Mesothelial cell of epicardium (in vitro differentiated cells): ENCODE results near the gene ALPL. TPM values are rescaled to one million over a fixed set of nuclear protein-coding genes. Genes with fewer than 3 reads are reported as not detected.

Experiments
- DNase-seq, 2 experiments: peaks; one replicate each; pipeline ENCODE4 v3.0.0; 2021; ENCODE audit warnings: low spot score in 2 of 2; ENCODE audit not compliant: unreplicated experiment in 2 of 2
- H3K27ac Mint-ChIP-seq: 2 replicates; pipeline ENCODE4 v1.8.0; 2021; ENCODE audit warnings: mixed read lengths
- H3K27me3 Mint-ChIP-seq: 2 replicates; pipeline ENCODE4 v1.8.0; 2021; ENCODE audit warnings: low read depth, mixed read lengths
- H3K36me3 Mint-ChIP-seq: 2 replicates; pipeline ENCODE4 v1.8.0; 2021; ENCODE audit warnings: mixed read lengths
- H3K4me1 Mint-ChIP-seq: 2 replicates; pipeline ENCODE4 v1.8.0; 2021; ENCODE audit warnings: mixed read lengths
- H3K4me3 Mint-ChIP-seq: 2 replicates; pipeline ENCODE4 v1.8.0; 2021; ENCODE audit warnings: mild to moderate bottlenecking, moderate library complexity, mixed read lengths
- H3K9me3 Mint-ChIP-seq: 2 replicates; pipeline ENCODE4 v1.8.0; 2021; ENCODE audit warnings: mixed read lengths
- total RNA-seq: library from RNA; stranded (reverse); gene quantifications from 3 replicates; pipeline ENCODE4 v1.2.1, GENCODE V29; 2021
- TF ChIP-seq, protein P1 (sequence below): fragments of 200-600 bp; sonication (generic); IDR thresholded peaks from one replicate; pipeline ENCODE4 v1.5.0; 2021; ENCODE audit warnings: antibody characterized with exemption; ENCODE audit not compliant: unreplicated experiment

ALPL gene
- total RNA-seq, 1 donor from 2014 or later: 0.89 TPM

DNA sequence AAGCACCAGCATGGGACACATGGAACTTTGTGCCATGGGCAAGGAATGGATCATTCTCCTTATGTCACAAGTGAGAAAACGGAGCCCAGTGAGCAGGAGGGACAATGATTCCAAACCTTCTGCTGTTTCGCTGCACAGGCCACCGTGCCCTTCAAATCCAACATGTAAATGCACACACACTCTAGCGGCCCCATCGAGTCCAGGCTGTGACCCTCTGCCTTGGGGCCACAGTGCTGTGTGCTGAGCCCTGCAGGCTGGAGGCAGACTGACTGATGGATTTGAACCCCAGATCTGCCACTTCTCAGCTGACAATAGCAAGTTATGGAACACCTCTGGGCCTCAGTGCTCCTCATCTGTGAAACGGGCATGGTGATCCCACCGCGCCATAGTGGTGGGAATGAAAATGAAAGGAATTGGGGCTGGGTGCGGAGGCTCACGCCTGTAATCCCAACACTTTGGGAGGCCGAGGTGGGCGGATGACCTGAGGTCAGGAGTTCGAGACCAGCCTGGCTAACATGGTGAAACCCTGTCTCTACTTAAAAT is 63.6 kb downstream of the ALPL start:
- no peaks in the 10 kb centered on the region for H3K36me3 Mint-ChIP-seq
- H3K4me1 Mint-ChIP-seq: peaks cover 7% of the 10 kb centered on the region
- H3K27me3 Mint-ChIP-seq: no peaks in the 10 kb centered on the region
- no peak for DNase-seq
- H3K4me3 Mint-ChIP-seq: no peak overlapping the region
- TF ChIP-seq, protein P1, sequence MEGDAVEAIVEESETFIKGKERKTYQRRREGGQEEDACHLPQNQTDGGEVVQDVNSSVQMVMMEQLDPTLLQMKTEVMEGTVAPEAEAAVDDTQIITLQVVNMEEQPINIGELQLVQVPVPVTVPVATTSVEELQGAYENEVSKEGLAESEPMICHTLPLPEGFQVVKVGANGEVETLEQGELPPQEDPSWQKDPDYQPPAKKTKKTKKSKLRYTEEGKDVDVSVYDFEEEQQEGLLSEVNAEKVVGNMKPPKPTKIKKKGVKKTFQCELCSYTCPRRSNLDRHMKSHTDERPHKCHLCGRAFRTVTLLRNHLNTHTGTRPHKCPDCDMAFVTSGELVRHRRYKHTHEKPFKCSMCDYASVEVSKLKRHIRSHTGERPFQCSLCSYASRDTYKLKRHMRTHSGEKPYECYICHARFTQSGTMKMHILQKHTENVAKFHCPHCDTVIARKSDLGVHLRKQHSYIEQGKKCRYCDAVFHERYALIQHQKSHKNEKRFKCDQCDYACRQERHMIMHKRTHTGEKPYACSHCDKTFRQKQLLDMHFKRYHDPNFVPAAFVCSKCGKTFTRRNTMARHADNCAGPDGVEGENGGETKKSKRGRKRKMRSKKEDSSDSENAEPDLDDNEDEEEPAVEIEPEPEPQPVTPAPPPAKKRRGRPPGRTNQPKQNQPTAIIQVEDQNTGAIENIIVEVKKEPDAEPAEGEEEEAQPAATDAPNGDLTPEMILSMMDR: no peak
- no peaks in the 10 kb centered on the region for H3K9me3 Mint-ChIP-seq
- no peak overlapping the region for H3K27ac Mint-ChIP-seq

DNA sequence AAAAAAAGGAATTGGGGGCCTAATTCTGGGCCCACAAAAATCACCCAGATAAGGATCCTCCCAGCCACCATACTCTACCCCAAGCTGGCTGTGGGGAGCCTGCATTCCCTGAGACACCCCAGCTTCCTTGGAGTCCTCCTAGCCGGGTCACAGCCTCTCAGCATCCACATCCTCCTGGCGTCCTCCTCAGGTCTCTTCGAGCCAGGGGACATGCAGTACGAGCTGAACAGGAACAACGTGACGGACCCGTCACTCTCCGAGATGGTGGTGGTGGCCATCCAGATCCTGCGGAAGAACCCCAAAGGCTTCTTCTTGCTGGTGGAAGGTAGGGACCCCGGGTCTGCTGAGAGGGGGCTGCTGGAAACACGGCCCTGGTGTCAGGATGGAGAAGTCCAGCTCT is 64.3 kb downstream of the ALPL start:
- TF ChIP-seq, protein P1: no peak
- Mint-ChIP-seq H3K4me1 (peaks cover 3% of the 10 kb centered on the region), H3K36me3 (no peaks in the 10 kb centered on the region), H3K4me3 (no peak overlapping the region), H3K9me3 (no peaks in the 10 kb centered on the region), H3K27ac (no peak overlapping the region), H3K27me3 (no peaks in the 10 kb centered on the region)
- DNase-seq: no peak

DNA sequence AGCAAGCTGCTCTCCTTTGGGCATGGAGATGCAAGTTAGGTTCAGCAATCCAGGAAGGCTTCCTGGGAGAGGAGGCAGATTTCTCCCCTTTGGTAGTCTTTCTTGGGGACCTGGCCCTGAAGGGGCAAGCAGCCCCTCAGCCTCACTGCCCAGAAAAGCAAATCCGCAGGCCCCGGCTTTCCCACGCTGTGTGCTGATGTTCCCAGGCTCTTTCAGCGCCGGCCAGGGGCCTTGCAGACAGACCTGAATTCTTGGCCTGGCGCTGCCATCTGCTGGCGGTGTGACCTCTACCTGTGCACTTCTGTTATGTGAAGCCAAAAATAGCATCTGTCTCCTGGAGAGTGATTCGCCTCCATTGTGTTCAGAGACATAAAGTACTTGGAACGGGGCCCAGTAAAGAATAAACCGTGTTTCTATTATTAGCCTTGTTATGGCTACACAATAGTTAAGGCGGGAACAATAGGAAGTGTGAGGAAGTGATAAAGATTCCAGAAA is 64.8 kb downstream of the ALPL start:
- H3K27ac Mint-ChIP-seq: no peak overlapping the region
- no peaks in the 10 kb centered on the region for H3K4me1 Mint-ChIP-seq
- H3K4me3 Mint-ChIP-seq: no peak overlapping the region
- DNase-seq: peak in 1 of 2 experiments; percentile 60
- no peaks in the 10 kb centered on the region for H3K36me3 Mint-ChIP-seq
- no peaks in the 10 kb centered on the region for H3K27me3 Mint-ChIP-seq
- H3K9me3 Mint-ChIP-seq: no peaks in the 10 kb centered on the region
- TF ChIP-seq, protein P1: no peak

DNA sequence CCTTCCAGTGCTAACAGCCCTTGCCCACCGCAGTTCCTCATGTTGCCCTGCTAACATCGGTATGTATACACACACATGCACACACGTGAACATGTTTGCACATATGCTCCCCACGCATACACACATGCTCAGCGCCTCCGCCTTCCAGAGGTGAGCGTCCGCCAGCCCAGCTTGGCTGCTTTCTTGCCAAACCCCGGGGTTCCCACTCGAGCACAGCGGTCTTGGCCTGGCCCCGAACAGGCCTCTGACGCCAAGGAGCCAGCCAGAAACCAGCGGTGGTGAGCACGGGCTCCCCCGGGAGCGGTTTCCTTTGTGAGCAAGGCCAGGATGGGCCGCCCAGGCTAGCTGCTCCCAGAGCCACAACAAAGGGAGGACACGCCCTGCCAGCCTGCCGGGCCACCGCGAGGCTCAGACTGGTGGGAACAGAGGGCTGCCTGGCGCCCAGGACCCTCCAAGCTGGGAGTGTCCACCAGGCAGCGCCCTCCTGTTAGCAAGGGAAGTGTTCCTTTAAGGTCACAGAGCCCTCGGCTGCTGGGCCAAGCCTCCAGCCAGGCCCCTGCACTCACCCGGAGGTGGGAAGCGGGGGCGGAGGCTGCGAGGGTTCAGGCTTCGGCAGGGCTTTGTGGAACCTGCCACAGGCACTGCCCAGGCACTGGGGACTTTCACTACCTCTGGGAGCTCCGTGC is 65.4 kb downstream of the ALPL start:
- H3K4me1 Mint-ChIP-seq: no peaks in the 10 kb centered on the region
- no peak for DNase-seq
- H3K4me3 Mint-ChIP-seq: no peak overlapping the region
- no peak overlapping the region for H3K27ac Mint-ChIP-seq
- no peaks in the 10 kb centered on the region for H3K36me3 Mint-ChIP-seq
- TF ChIP-seq, protein P1: no peak
- peaks cover under 1% of the 10 kb centered on the region for H3K27me3 Mint-ChIP-seq
- no peaks in the 10 kb centered on the region for H3K9me3 Mint-ChIP-seq

DNA sequence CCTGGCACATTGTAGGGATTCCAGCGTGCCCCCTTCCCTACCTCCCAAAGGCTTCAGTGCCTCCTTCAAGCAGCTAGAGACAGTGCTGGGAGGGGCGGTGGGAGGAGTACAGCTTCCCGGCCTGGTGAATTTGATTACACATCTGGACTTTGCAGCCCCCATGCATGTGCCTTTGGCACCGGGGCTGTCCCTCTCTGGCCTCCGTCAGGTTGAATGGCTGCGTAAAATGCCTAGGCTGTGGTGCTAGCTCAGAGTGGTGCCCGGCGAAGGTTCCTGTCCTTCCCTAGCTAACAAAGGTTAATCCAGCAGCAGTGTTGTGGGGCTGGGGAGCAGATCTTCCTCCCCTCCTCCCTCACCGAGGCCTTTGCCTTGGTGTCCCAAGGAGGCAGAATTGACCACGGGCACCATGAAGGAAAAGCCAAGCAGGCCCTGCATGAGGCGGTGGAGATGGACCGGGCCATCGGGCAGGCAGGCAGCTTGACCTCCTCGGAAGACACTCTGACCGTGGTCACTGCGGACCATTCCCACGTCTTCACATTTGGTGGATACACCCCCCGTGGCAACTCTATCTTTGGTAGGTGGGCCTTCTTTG is 66.2 kb downstream of the ALPL start:
- Mint-ChIP-seq H3K4me3 (no peak overlapping the region), H3K9me3 (no peaks in the 10 kb centered on the region), H3K27ac (no peak overlapping the region), H3K4me1 (no peaks in the 10 kb centered on the region), H3K36me3 (no peaks in the 10 kb centered on the region), H3K27me3 (peaks cover 6% of the 10 kb centered on the region)
- TF ChIP-seq, protein P1: no peak
- DNase-seq: no peak
